GM13977 (cell line): ENCODE measurements around the gene ZP2.

Experiments
- DNase-seq: peaks from one replicate; pipeline ENCODE4 v3.0.0; 2012; ENCODE audit warnings: low spot score
- in situ Hi-C: fragments of 300-500 bp; cut with MboI; formaldehyde crosslinking; loops from one replicate; pipeline ENCODE4 v1.12.0; 2022; ENCODE audit warnings: low sequenced_read_pairs, low pct_unique_long_range_greater_than_20kb, mixed read lengths, inconsistent platforms; ENCODE audit not compliant: unreplicated experiment
- TF ChIP-seq, protein P1 (sequence below): IDR thresholded peaks from 2 replicates; pipeline ENCODE4 v1.5.1; 2012; ENCODE audit warnings: mild to moderate bottlenecking, control low read depth; ENCODE audit not compliant: insufficient read depth; ENCODE audit errors: extremely low read depth, missing control alignments

Gene ZP2

DNA sequence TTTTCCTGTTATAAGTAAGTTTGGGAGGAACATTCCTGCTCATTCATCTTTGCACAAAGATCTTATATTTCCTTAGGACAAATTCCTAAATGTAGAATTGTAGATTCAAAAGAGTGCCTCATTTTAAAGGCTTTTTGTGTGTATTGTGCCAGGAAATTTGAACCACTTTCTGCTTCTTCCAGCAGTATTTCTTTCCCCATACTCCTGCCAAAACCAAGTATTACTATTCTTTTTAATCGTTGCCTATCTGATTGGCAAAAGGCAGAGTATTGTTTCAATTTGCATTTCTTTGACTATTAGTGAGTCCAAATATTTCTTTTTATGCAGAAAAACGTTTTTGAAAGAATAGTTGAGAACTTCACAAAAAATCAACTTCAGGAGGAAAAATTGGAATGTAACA is 31.4 kb upstream of the ZP2 start:
- DNase-seq: no peak
- in situ Hi-C loops: no loop called here
- TF ChIP-seq, protein P1, sequence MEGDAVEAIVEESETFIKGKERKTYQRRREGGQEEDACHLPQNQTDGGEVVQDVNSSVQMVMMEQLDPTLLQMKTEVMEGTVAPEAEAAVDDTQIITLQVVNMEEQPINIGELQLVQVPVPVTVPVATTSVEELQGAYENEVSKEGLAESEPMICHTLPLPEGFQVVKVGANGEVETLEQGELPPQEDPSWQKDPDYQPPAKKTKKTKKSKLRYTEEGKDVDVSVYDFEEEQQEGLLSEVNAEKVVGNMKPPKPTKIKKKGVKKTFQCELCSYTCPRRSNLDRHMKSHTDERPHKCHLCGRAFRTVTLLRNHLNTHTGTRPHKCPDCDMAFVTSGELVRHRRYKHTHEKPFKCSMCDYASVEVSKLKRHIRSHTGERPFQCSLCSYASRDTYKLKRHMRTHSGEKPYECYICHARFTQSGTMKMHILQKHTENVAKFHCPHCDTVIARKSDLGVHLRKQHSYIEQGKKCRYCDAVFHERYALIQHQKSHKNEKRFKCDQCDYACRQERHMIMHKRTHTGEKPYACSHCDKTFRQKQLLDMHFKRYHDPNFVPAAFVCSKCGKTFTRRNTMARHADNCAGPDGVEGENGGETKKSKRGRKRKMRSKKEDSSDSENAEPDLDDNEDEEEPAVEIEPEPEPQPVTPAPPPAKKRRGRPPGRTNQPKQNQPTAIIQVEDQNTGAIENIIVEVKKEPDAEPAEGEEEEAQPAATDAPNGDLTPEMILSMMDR: no peak

DNA sequence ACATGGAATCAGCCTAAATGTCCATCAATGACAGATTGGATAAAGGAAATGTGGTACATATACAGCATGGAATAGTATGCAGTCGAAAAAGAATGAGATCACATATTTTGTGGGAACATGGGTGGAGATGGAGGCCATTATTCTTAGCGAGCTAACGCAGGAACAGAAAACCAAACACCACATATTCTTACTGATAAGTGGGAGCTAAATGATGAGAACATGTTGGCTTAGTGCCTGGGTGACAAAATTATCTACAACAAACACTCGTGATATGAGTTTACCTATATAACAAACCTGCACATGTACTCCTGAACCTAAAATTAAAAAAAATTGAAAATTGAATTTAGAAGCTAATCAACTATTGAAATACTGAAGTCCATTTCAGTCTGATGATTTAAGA is 28.3 kb upstream of the ZP2 start:
- TF ChIP-seq, protein P1: no peak
- in situ Hi-C loops: no loop called here
- no peak for DNase-seq

DNA sequence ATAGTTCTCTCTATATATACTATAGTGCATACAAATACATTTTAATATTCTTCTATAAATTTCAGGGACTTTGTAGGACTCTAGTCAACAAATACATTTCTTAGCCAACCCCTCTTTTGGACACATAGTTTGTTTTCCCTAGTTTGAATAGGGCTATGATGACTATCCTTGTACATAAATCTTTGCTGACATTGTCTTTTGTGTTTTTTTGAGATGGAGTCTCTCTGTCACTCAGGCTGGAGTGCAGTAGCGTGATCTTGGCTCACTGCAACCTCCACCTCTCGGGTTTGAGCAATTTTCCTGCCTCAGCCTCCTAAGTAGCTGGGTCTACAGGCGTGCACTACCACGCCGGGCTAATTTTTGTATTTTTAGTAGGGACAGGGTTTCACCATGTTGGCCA is 25.5 kb upstream of the ZP2 start:
- in situ Hi-C loops: no loop called here
- TF ChIP-seq, protein P1: no peak

DNA sequence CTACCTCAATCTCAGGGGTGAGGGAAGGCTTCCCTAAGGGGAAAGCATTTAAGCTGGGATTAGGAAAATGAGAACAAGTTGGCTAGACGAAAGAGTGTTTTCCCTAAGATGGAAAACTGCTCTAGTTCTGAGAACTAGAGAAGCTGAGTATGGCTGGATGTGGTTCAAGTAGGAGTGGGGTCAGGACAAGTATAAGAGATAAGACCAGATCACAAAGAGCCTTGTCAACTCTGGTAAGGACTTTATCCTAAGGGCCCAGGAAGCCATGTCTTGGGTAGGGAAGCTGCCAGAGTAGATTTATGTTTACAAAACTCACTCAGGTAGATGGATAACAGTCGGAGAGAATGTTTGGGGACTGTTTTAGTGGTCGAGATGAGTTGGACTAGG is 23.8 kb upstream of the ZP2 start:
- TF ChIP-seq, protein P1: no peak
- DNase-seq: no peak
- in situ Hi-C loops: no loop called here

More for the DNA sequence above, 25.5 kb upstream of the ZP2 start:
- no peak for DNase-seq

DNA sequence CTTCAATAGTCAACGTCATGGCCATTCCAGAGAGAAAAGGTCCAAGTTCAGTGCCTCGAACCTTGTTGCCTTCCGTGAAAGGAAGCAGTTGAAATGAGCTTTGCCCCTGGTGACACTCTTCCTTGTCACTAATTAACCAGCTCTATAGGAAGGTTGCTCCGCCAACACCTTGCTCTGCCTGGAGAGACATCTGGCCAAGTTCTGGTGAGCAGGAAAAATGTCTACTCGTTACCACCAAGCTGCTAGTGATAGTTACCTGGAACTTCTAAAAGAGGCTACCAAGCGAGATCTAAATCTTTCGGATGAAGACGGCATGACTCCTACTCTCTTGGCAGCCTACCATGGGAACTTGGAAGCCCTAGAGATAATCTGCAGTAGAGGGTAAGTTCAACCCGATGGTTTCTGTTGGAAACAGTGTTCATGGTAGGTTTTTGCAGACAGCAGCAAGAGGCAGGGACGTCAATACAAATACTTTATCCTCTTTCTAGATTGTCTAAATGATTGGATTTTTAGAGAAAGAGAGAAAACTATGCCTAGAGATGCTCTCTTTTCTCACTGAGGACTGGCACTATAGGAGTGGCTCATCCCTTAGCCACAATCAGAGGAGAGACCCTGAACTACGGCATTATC is 22.3 kb upstream of the ZP2 start, which contains the start of gene ANKS4B:
Gene ANKS4B, plus strand, starts transcription at position 179 of the 630 bp plus-strand sequence. Its CDS starts 39 bp downstream, at position 218.
- no peak for DNase-seq
- TF ChIP-seq, protein P1: no peak

DNA sequence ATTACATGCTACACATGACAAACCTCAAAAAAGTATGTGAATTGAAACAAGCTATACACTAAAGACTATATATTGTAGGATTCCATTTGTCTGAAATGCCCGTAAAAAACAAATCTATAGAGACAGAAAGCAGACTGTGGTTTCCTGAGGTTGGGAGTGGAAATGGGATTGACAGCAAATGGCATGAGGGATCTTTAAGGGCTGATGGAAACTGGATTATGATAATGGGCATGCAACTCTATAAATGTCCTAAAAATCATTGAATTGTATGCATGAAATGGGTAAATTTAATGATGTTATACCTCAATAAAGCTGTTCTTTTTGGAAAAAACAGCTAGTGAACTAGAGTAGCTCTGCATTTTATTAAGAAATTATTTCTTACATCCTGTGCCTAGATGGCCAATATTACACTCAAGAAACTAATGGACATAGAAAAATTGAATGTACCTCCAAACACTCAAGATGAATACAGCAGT is 21.7 kb upstream of the ZP2 start:
- DNase-seq: no peak
- TF ChIP-seq, protein P1: no peak
- in situ Hi-C loops: no loop called here

More for the DNA sequence above, 22.3 kb upstream of the ZP2 start, which contains the start of gene ANKS4B:
- in situ Hi-C loops: no loop called here

DNA sequence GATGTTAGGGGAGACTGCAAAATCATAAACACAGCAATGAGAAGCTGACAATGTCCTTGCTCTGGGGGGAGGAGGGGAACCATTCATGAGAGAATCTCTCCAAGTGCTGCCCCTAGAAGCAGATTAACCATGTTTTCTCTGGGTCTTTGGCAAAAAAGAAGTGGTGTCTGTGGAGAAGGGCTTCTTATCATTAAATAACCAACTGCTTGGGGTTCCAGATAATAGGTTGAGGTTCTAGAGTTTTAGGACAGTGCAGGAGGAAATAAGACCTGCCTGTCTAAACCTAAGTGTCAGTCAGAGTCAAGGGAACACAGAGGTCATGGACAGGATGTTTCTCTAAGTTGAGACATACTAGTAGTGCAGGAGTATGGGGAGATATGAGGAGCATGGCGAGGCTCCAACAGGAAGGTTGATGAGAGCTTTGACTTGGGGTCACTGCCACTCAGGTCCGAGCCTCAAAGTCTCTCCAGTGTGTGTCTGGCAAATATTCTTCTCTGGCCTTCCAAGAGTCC is 17.0 kb upstream of the ZP2 start:
- in situ Hi-C loops: no loop called here
- no peak for DNase-seq
- TF ChIP-seq, protein P1: no peak
